K562 (cell line): ENCODE data around the gene METTL3. TPM values are rescaled to one million over a fixed set of nuclear protein-coding genes. Genes with fewer than 3 reads are reported as not detected.
A peak's percentile ranks its signal among the peaks of the same experiment; 100 is the strongest.

Source experiments
- ARID2 ChIP-seq: fragments of 450-650 bp; IDR thresholded peaks from 2 replicates; pipeline ENCODE4 v1.6.1; 2017; ENCODE audit warnings: antibody characterized with exemption, mild to moderate bottlenecking
- ATF3 ChIP-seq, 2 experiments: fragments of 450-650 bp in 1 of 2; sonication (generic) in 1 of 2; formaldehyde crosslinking in 1 of 2; IDR thresholded peaks in 1 of 2; conservative IDR thresholded peaks in 1 of 2; 2 replicates each; pipeline versions ENCODE4 v1.6.1 to v1.8.1; 2016 to 2023; ENCODE audit warnings: mild to moderate bottlenecking in 2 of 2, moderate library complexity in 2 of 2, inconsistent platforms in 1 of 2, missing genetic modification reagents in 1 of 2
- BMI1 ChIP-seq: fragments of 150-350 bp; IDR thresholded peaks from 2 replicates; pipeline ENCODE4 v1.6.1; 2014; ENCODE audit warnings: low read length
- FOXA3 ChIP-seq, 2 experiments: fragments of 450-650 bp in 1 of 2; sonication (generic) in 1 of 2; formaldehyde crosslinking; IDR thresholded peaks in 1 of 2; conservative IDR thresholded peaks in 1 of 2; 2 replicates each; pipeline versions ENCODE4 v1.4.0 to v1.8.0; 2020 to 2022; ENCODE audit warnings: mild to moderate bottlenecking in 2 of 2, missing genetic modification reagents in 1 of 2
- HEY1 ChIP-seq: fragments of 250-450 bp; sonication (Bioruptor Pico); IDR thresholded peaks from 2 replicates; pipeline ENCODE4 v1.5.0; 2020; ENCODE audit warnings: mild to moderate bottlenecking, moderate library complexity, borderline replicate concordance
- MAFK ChIP-seq: IDR thresholded peaks from 2 replicates; pipeline ENCODE4 v1.6.1; 2011; ENCODE audit warnings: low read length, improper control_type of control experiment
- POLR2H ChIP-seq: IDR thresholded peaks from 2 replicates; pipeline ENCODE4 v1.6.1; 2016; ENCODE audit warnings: missing genetic modification characterization, low read depth, mild to moderate bottlenecking, control low read depth, missing compliant biosample characterization, moderate library complexity
- RFX1 ChIP-seq: fragments of 450-650 bp; IDR thresholded peaks from 2 replicates; pipeline ENCODE4 v1.6.1; 2016; ENCODE audit warnings: mild to moderate bottlenecking, moderate library complexity
- TEAD4 ChIP-seq, 2 experiments: sonication (generic) in 1 of 2; formaldehyde crosslinking in 1 of 2; IDR thresholded peaks; 2 replicates each; pipeline versions ENCODE4 v1.6.1 to v1.8.0; 2012 to 2022; ENCODE audit warnings: borderline replicate concordance in 1 of 2, inconsistent platforms in 1 of 2, low read length in 1 of 2, mild to moderate bottlenecking in 1 of 2, missing genetic modification reagents in 1 of 2
- ZNF175 ChIP-seq: fragments of 200-800 bp; sonication (Bioruptor generic); IDR thresholded peaks from 2 replicates; pipeline ENCODE4 v1.6.1; 2016; ENCODE audit warnings: low read depth, mild to moderate bottlenecking, missing genetic modification characterization, missing compliant biosample characterization
- ZNF24 ChIP-seq: fragments of 450-650 bp; IDR thresholded peaks from 2 replicates; pipeline ENCODE4 v1.6.1; 2016
- ZNF407 ChIP-seq: fragments of 450-650 bp; IDR thresholded peaks from 2 replicates; pipeline ENCODE4 v1.6.1; 2016; ENCODE audit warnings: low read depth
- ZNF639 ChIP-seq, 2 experiments: fragments of 200-800 bp in 1 of 2; sonication (Bioruptor generic) in 1 of 2; sonication (generic) in 1 of 2; formaldehyde crosslinking in 1 of 2; IDR thresholded peaks in 1 of 2; conservative IDR thresholded peaks in 1 of 2; 2 replicates each; pipeline versions ENCODE4 v1.5.0 to v1.6.1; 2016 to 2020; ENCODE audit warnings: missing compliant biosample characterization in 1 of 2, missing genetic modification characterization in 1 of 2, missing genetic modification reagents in 1 of 2
- ZNF76 ChIP-seq: fragments of 250-450 bp; sonication (Bioruptor Pico); IDR thresholded peaks from 2 replicates; pipeline ENCODE4 v1.4.0; 2020; ENCODE audit warnings: mild to moderate bottlenecking, moderate library complexity, borderline replicate concordance
- polyA plus RNA-seq, 8 experiments: library from polyadenylated mRNA; depleted of rRNA in 4 of 8; stranded (reverse) in 5 of 8; unstranded in 3 of 8; fragments of >200 nt; fragmentation: Nextera tagmentation in 2 of 8; fragmentation: Illumina TruSeq in 1 of 8; extraction: Ambion mirVana in 2 of 8; extraction: Trizol in 1 of 8; gene quantifications; 2 replicates each; pipeline versions ENCODE4 v1.2.1 to v1.2.3, GENCODE V29; 2011 to 2014; ENCODE audit warnings: inconsistent platforms in 1 of 8, missing spikeins in 1 of 8
- total RNA-seq, 7 experiments: library from RNA; depleted of rRNA in 6 of 7; stranded (reverse); fragments of >200 nt in 6 of 7; fragmentation: Illumina TruSeq in 2 of 7; extraction: Trizol in 2 of 7; gene quantifications; 2 replicates each; pipeline versions ENCODE4 v1.2.1 to v1.2.3, GENCODE V29; 2011 to 2021; ENCODE audit warnings: low replicate concordance in 1 of 7

METTL3 gene
- total and polyA plus RNA-seq, 9 of the 15 experiments (the other 6 are each of a cell fraction or from before 2014, with no cell fraction given): 42.1 to 151 (median 65.7) TPM

- TF ChIP-seq RFX1 (no peak), ZNF175 (CRISPR knock-in tag) (peak; percentile 88), TEAD4 (IDR thresholded peaks at IDR 0.05; ENCODE audit: low read length) (peak; percentile 52; the same call in 1 of the 2 replicates), TEAD4 (CRISPR knock-in tag; IDR thresholded peaks at IDR 0.05; ENCODE audit: borderline replicate concordance) (no peak), MAFK (peak; percentile 50; the same call in 1 of the 2 replicates), POLR2H (tag) (peak; percentile 53; the same call in 1 of the 2 replicates), BMI1 (no peak), ZNF24 (no peak), HEY1 (CRISPR knock-in tag) (no peak), ZNF76 (CRISPR knock-in tag) (no peak), FOXA3 (CRISPR knock-in tag; conservative IDR thresholded peaks at IDR 0.05 in 1 of 2, IDR thresholded peaks at IDR 0.05 in 1 of 2) (0 out of 4 replicates have a peak, but pooled peaks of 1 of the 2 experiments have one; percentile 49), ZNF407 (no peak), ZNF639 (CRISPR knock-in tag; conservative IDR thresholded peaks at IDR 0.05 in 1 of 2, IDR thresholded peaks at IDR 0.05 in 1 of 2) (peak in 1 of 2 experiments; percentile 82; a peak in 2 of 4 replicates), ATF3 (IDR thresholded peaks at IDR 0.05) (peak; percentile 56; the same call in 1 of the 2 replicates), ATF3 (CRISPR knock-in tag; conservative IDR thresholded peaks at IDR 0.05) (no peak), ARID2 (no peak)
Observed at GRCh38 chr14:21510735-21511657, at the start of gene METTL3 (continued).
